Lung (tissue), 12 donors: ENCODE measurements around the gene PHRF1. TPM values are rescaled to one million over a fixed set of nuclear protein-coding genes. Genes with fewer than 3 reads are reported as not detected.

Experiments
- ATAC-seq: fragments of 200-7000 bp; cut with Tn5 transposase; one replicate; pipeline ENCODE4 v1.9.1; 2020; ENCODE audit warnings: moderate number of reproducible peaks; ENCODE audit not compliant: insufficient read depth, low FRiP score
- DNase-seq, 3 donors: peaks; one replicate each; pipeline ENCODE4 v3.0.0-alpha.2; 2013 to 2017
- H3K27ac ChIP-seq, 2 donors: one replicate each; pipeline ENCODE4 v1.5.1; 2013; ENCODE audit warnings: mild to moderate bottlenecking in 2 of 2, moderate library complexity in 2 of 2, control low read depth in 1 of 2, inconsistent platforms in 1 of 2, low read depth in 1 of 2, low read length in 1 of 2
- H3K27me3 ChIP-seq, 3 donors: one replicate each; pipeline ENCODE4 v1.5.1; 2013; ENCODE audit warnings: low read length in 2 of 3; ENCODE audit not compliant: control insufficient read depth in 3 of 3, insufficient read depth in 3 of 3
- H3K36me3 ChIP-seq, 4 donors: one replicate each; pipeline ENCODE4 v1.5.1; 2013; ENCODE audit warnings: low read length in 4 of 4, mild to moderate bottlenecking in 1 of 4, moderate library complexity in 1 of 4; ENCODE audit not compliant: control insufficient read depth in 4 of 4, insufficient read depth in 4 of 4
- H3K4me1 ChIP-seq, 5 donors: one replicate each; pipeline ENCODE4 v1.5.1; 2013; ENCODE audit warnings: low read length in 5 of 5, mild to moderate bottlenecking in 2 of 5, moderate library complexity in 1 of 5; ENCODE audit not compliant: control insufficient read depth in 5 of 5, insufficient read depth in 5 of 5
- H3K4me3 ChIP-seq: one replicate; pipeline ENCODE4 v1.5.1; 2013; ENCODE audit warnings: mild to moderate bottlenecking, control low read depth, moderate library complexity
- H3K9ac ChIP-seq, 2 donors: one replicate each; pipeline ENCODE4 v1.5.1; 2013; ENCODE audit warnings: low read length in 2 of 2, control low read depth in 1 of 2; ENCODE audit not compliant: insufficient read depth in 1 of 2
- H3K9me3 ChIP-seq, 4 donors: one replicate each; pipeline ENCODE4 v1.5.1; 2013; ENCODE audit warnings: low read length in 3 of 4, mild to moderate bottlenecking in 1 of 4, moderate library complexity in 1 of 4; ENCODE audit not compliant: control insufficient read depth in 4 of 4, insufficient read depth in 3 of 4
- WGBS, 2 donors: extraction: QIAGEN DNeasy Blood & Tissue Kit; methylation state at CpG; one replicate each; pipeline ENCODE4 v1.1.7; 2013; 5-methylcytosine and 5-hydroxymethylcytosine counted together
- polyA plus RNA-seq, 2 donors: library from polyadenylated mRNA; stranded (reverse); fragments of 200-250 nt; gene quantifications; one replicate each; pipeline ENCODE4 v1.2.1, GENCODE V29; 2013
- total RNA-seq, 2 donors: library from RNA; depleted of rRNA in 1 of 2; stranded (reverse); fragments of >200 nt in 1 of 2; gene quantifications; one replicate each; pipeline ENCODE4 v1.2.1, GENCODE V29; 2014 to 2021
- TF ChIP-seq, protein P1 (sequence below): IDR thresholded peaks from 2 replicates; pipeline ENCODE4 v1.5.1; 2012; ENCODE audit warnings: mild to moderate bottlenecking; ENCODE audit errors: control extremely low read depth, extremely low read depth
- donor health status: control.
- donor health status: control.
- donor health status: Bipolar disorder and iron deficiency.
- donor health status: healthy.
- donor health status: DM: yes; HTN: yes; CAD: no.

Gene PHRF1
- total and polyA plus RNA-seq, 4 donors = 16.3 to 39.3 (median 23.5) TPM

GRCh38 chr11:551596-551995, 24.7 kb upstream of the PHRF1 start:
- Histone ChIP-seq H3K36me3 (no peaks in the 10 kb centered on the region), H3K9ac (no peak overlapping the region), H3K27ac (no peak overlapping the region), H3K27me3 (peaks cover 0 to 13% (median 0%) of the 10 kb centered on the region in 3 donors), H3K4me3 (no peak overlapping the region), H3K4me1 (peaks cover 0 to 6% (median 0%) of the 10 kb centered on the region in 5 donors), H3K9me3 (no peaks in the 10 kb centered on the region)
- ATAC-seq (no peak), DNase-seq (no peak)
- TF ChIP-seq, protein P1, sequence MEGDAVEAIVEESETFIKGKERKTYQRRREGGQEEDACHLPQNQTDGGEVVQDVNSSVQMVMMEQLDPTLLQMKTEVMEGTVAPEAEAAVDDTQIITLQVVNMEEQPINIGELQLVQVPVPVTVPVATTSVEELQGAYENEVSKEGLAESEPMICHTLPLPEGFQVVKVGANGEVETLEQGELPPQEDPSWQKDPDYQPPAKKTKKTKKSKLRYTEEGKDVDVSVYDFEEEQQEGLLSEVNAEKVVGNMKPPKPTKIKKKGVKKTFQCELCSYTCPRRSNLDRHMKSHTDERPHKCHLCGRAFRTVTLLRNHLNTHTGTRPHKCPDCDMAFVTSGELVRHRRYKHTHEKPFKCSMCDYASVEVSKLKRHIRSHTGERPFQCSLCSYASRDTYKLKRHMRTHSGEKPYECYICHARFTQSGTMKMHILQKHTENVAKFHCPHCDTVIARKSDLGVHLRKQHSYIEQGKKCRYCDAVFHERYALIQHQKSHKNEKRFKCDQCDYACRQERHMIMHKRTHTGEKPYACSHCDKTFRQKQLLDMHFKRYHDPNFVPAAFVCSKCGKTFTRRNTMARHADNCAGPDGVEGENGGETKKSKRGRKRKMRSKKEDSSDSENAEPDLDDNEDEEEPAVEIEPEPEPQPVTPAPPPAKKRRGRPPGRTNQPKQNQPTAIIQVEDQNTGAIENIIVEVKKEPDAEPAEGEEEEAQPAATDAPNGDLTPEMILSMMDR = no peak
- WGBS, 2 donors = 83 to 90% methylated on average over 12 of the region's 12 CpGs

DNA sequence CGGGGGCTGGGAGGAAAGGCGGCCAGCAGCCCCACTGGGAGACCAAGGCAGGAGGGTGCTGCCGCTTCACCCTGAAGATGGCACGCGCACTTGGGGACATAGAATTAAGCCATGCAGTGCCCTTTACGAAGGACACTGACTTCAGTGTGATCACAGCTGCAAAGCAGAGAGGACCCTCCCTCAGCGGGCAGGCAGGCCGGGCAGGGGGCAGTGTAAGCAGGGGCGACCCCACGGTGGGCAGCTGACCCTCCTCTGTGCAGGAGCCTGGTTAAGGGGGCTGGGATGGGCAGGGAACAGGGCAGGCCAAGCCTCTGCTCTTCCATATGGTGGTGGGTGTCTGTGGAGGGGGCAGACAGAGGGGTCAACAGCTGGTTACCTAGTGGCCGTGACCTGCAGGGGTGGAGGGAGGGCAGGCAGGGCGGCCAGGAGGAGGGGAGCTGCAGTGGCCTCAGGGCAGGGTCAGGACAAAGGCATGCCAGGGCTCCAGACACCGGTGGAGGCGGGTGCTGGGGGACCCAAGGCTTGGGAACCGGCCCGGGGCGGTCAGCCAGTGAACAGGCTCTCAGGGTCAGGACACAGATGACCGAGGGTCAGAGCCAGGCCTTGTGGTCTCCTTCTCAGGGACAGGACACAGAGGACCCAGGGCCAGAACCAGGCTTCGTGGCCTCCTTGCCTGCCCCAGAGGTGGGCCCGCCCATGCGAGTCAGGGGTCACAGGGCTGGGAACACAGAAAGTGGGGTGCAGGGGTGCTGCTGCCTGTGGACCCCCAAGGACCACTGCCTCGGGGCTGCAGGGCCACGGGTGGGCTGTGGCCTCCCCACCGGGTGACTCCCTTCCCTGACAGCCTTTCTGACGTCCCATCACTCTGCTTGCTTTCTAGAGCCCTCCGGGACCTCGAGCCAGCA, 22.9 kb upstream of the PHRF1 start:
- DNase-seq (no peak), ATAC-seq (no peak)
- peaks cover 0 to 6% (median 0%) of the 10 kb centered on the region in 5 donors for H3K4me1 ChIP-seq
- 83 to 89% methylated on average over 26 to 27 of the region's 27 CpGs for WGBS, 2 donors
- H3K27me3 ChIP-seq = peaks cover 0 to 30% (median 8%) of the 10 kb centered on the region in 3 donors
- TF ChIP-seq, protein P1 = no peak
- no peaks in the 10 kb centered on the region for H3K9me3 ChIP-seq
- no peaks in the 10 kb centered on the region for H3K36me3 ChIP-seq
- no peak overlapping the region for H3K27ac ChIP-seq
- H3K9ac ChIP-seq = no peak overlapping the region
- H3K4me3 ChIP-seq = no peak overlapping the region

GRCh38 chr11:553988-554340, 22.3 kb upstream of the PHRF1 start:
- no peak overlapping the region for H3K27ac ChIP-seq
- DNase-seq (no peak), ATAC-seq (no peak)
- 59 to 64% methylated on average over 10 to 11 of the region's 11 CpGs for WGBS, 2 donors
- peaks cover 0 to 34% (median 8%) of the 10 kb centered on the region in 3 donors for H3K27me3 ChIP-seq
- no peak overlapping the region for H3K9ac ChIP-seq
- no peaks in the 10 kb centered on the region for H3K36me3 ChIP-seq
- H3K9me3 ChIP-seq = no peaks in the 10 kb centered on the region
- TF ChIP-seq, protein P1 = no peak
- peaks cover 0 to 6% (median 0%) of the 10 kb centered on the region in 5 donors for H3K4me1 ChIP-seq
- no peak overlapping the region for H3K4me3 ChIP-seq
